Uterus (tissue), 4 donors: ENCODE data around the gene ORM2. TPM values are rescaled to one million over a fixed set of nuclear protein-coding genes. Genes with fewer than 3 reads are reported as not detected.
A peak's percentile ranks its signal among the peaks of the same experiment; 100 is the strongest.

Experiments
- DNase-seq, 2 donors: peaks; one replicate each; pipeline ENCODE4 v3.0.0-alpha.2; 2019 to 2020
- H3K27ac ChIP-seq, 2 donors: fragments of 200-600 bp; sonication (generic); 1 replicate in 1 of 2; 2 replicates in 1 of 2; pipeline ENCODE4 v1.5.1; 2016 to 2018
- H3K27me3 ChIP-seq, 2 donors: fragments of 200-600 bp; sonication (generic); one replicate each; pipeline ENCODE4 v1.5.1; 2018 to 2019; ENCODE audit warnings: control low read depth in 1 of 2
- H3K36me3 ChIP-seq, 2 donors: fragments of 200-600 bp; sonication (generic); one replicate each; pipeline ENCODE4 v1.5.1; 2019; ENCODE audit warnings: control low read depth in 1 of 2
- H3K4me1 ChIP-seq, 2 donors: fragments of 200-600 bp; sonication (generic); one replicate each; pipeline ENCODE4 v1.5.1; 2018 to 2019; ENCODE audit warnings: control low read depth in 1 of 2
- H3K4me3 ChIP-seq, 2 donors: fragments of 200-600 bp; sonication (generic); 1 replicate in 1 of 2; 2 replicates in 1 of 2; pipeline ENCODE4 v1.5.1; 2018 to 2019; ENCODE audit warnings: mild to moderate bottlenecking in 1 of 2
- H3K9me3 ChIP-seq, 2 donors: fragments of 200-600 bp; sonication (generic); one replicate each; pipeline ENCODE4 v1.5.1; 2019; ENCODE audit warnings: control low read depth in 1 of 2
- POLR2A ChIP-seq, 2 donors: fragments of 450-650 bp; IDR thresholded peaks; one replicate each; pipeline ENCODE4 v1.6.1; 2016; ENCODE audit warnings: antibody characterized with exemption in 2 of 2, mild to moderate bottlenecking in 1 of 2, moderate library complexity in 1 of 2
- intact Hi-C: fragments of 100-400 bp; cut with DNase I; formaldehyde crosslinking; loops from one replicate; pipeline ENCODE4 v1.15.1; 2023; ENCODE audit warnings: low total_unique reads
- total RNA-seq, 4 donors: library from RNA; depleted of rRNA in 3 of 4; stranded (reverse); fragments of >200 nt in 3 of 4; gene quantifications; one replicate each; pipeline versions ENCODE4 v1.1.0 to v1.2.4, GENCODE V29; 2014 to 2023
- TF ChIP-seq, protein P1 (sequence below), 4 experiments: fragments of 200-600 bp in 2 of 4; fragments of 450-650 bp in 2 of 4; sonication (generic) in 2 of 4; IDR thresholded peaks; one replicate each; pipeline ENCODE4 v1.5.1; 2016 to 2019; ENCODE audit warnings: antibody characterized with exemption in 4 of 4, mild to moderate bottlenecking in 2 of 4, moderate library complexity in 1 of 4
- donor health status: DM: yes; HTN: yes; CAD: no.

The ORM2 gene
- total RNA-seq, 4 donors from 2014 or later = 1.2 TPM; not detected in 3

- Histone ChIP-seq H3K27me3 (no peaks in the 10 kb centered on the region), H3K36me3 (no peaks in the 10 kb centered on the region), H3K27ac (peak overlapping the region; percentile 79 to 80), H3K9me3 (no peaks in the 10 kb centered on the region), H3K4me1 (peaks cover 5 to 23% of the 10 kb centered on the region in 2 donors), H3K4me3 (no peak overlapping the region)
- intact Hi-C loops = no loop called here
- TF ChIP-seq, protein P1, sequence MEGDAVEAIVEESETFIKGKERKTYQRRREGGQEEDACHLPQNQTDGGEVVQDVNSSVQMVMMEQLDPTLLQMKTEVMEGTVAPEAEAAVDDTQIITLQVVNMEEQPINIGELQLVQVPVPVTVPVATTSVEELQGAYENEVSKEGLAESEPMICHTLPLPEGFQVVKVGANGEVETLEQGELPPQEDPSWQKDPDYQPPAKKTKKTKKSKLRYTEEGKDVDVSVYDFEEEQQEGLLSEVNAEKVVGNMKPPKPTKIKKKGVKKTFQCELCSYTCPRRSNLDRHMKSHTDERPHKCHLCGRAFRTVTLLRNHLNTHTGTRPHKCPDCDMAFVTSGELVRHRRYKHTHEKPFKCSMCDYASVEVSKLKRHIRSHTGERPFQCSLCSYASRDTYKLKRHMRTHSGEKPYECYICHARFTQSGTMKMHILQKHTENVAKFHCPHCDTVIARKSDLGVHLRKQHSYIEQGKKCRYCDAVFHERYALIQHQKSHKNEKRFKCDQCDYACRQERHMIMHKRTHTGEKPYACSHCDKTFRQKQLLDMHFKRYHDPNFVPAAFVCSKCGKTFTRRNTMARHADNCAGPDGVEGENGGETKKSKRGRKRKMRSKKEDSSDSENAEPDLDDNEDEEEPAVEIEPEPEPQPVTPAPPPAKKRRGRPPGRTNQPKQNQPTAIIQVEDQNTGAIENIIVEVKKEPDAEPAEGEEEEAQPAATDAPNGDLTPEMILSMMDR (IDR thresholded peaks at IDR 0.05) = no peak
- TF ChIP-seq POLR2A (IDR thresholded peaks at IDR 0.05) = no peak
- peak; percentile 74 to 76 for DNase-seq
Measured at GRCh38 chr9:114371973-114372917, 42.6 kb downstream of the ORM2 start.

DNA sequence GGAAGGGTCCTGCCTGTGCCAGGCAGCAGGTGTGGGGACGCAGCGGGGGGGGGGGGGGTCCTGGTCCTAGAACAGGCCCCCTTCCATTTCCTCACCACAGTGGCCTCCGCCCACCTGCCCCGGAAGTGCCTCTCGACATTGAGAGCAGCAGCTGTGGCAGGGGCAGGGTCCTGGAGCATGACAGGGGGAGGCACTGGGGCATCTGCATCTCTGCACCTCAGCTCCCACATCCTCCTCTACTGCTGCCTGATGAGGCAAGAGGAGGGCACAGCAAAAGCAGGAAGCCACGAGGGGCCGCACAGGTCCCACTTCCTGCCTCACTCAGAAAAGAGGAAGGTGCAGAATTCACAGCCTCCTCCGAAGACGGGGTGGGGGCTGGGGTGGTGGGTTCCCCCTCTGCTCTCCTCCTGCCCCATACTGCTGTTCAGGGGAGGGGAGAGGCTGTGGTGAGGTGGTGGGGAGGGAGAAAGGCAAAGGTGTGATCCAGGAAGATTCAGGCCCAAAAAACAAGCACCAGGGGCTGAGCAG lies 43.3 kb downstream of the ORM2 start:
- no peaks in the 10 kb centered on the region for H3K9me3 ChIP-seq
- no peak for DNase-seq
- H3K27me3 ChIP-seq = no peaks in the 10 kb centered on the region
- no peaks in the 10 kb centered on the region for H3K36me3 ChIP-seq
- H3K4me3 ChIP-seq = no peak overlapping the region
- TF ChIP-seq POLR2A (IDR thresholded peaks at IDR 0.05) = no peak
- TF ChIP-seq, protein P1 (IDR thresholded peaks at IDR 0.05) = no peak
- peaks cover 5 to 23% of the 10 kb centered on the region in 2 donors for H3K4me1 ChIP-seq
- H3K27ac ChIP-seq = peak overlapping the region; percentile 79 to 80
- intact Hi-C loops = no loop called here

GRCh38 chr9:114373960-114374730 lies 44.5 kb downstream of the ORM2 start:
- TF ChIP-seq, protein P1 (IDR thresholded peaks at IDR 0.05) = no peak
- no peak for TF ChIP-seq POLR2A (IDR thresholded peaks at IDR 0.05)

GRCh38 chr9:114374936-114375335 lies 45.3 kb downstream of the ORM2 start:
- Histone ChIP-seq H3K27ac (peak overlapping the region in 1 of 2 donors; percentile 37), H3K4me3 (no peak overlapping the region), H3K4me1 (peaks cover 5 to 32% of the 10 kb centered on the region in 2 donors), H3K27me3 (no peaks in the 10 kb centered on the region), H3K36me3 (no peaks in the 10 kb centered on the region), H3K9me3 (no peaks in the 10 kb centered on the region)
- no peak for DNase-seq
- no peak for TF ChIP-seq POLR2A (IDR thresholded peaks at IDR 0.05)
- intact Hi-C loops = no loop called here

More at GRCh38 chr9:114373960-114374730, 44.5 kb downstream of the ORM2 start:
- DNase-seq = no peak
- Histone ChIP-seq H3K36me3 (no peaks in the 10 kb centered on the region), H3K27ac (peak overlapping the region; percentile 79 to 80), H3K9me3 (no peaks in the 10 kb centered on the region), H3K4me3 (no peak overlapping the region), H3K4me1 (peaks cover 5 to 27% of the 10 kb centered on the region in 2 donors), H3K27me3 (no peaks in the 10 kb centered on the region)
- intact Hi-C loops = no loop called here

DNA sequence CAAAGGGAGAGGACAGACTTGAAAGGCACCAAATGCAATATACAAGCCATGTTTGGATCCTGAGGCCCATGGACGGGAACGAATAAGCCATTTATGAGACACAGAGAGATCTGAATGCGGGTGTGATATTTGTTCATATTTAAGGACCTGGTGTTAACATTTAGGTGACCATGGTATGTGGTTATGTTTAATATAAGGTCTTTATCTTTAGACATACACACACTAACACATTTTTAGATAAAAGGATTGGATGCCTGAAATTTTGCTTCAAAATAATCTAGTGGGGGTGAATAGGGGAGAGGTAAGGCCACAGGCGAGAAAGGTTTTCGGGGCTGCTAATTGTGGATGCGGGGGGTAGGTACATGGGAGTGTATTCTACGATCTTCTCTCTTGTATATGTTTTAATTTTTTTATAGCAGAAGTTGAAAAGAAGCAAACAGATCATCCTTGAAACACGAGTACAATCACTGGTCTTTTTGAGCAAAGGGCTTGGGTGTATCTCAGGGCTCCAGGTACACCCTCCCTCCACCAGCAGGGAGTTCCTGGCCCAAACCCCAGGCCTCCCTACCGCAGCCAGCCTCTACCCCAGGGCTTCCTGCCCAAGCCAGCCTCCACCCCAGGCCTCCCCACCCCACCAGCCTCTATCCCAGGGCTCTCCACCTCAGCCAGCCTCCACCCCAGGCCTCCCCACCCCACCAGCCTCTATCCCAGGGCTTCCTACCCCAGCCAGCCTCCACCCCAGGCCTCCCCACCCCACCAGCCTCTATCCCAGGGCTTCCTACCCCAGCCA lies 45.9 kb downstream of the ORM2 start:
- Histone ChIP-seq H3K27me3 (no peaks in the 10 kb centered on the region), H3K4me3 (no peak overlapping the region), H3K4me1 (peaks cover 5 to 33% of the 10 kb centered on the region in 2 donors), H3K36me3 (no peaks in the 10 kb centered on the region), H3K9me3 (no peaks in the 10 kb centered on the region), H3K27ac (peak overlapping the region in 1 of 2 donors; percentile 37)
- no peak for DNase-seq
- TF ChIP-seq POLR2A (IDR thresholded peaks at IDR 0.05) = no peak
- TF ChIP-seq, protein P1 (IDR thresholded peaks at IDR 0.05) = no peak
- intact Hi-C loops = no loop called here
